NOMO-1 treated with DMSO at 0.1 percent for 48 hours (cell line): ENCODE results near the gene CAMTA1.

Experiments used
- DNase-seq: peaks from one replicate; lab custom pipeline; 2025; ENCODE audit not compliant: unreplicated experiment; lab: John Stamatoyannopoulos, UW

Gene CAMTA1

DNA sequence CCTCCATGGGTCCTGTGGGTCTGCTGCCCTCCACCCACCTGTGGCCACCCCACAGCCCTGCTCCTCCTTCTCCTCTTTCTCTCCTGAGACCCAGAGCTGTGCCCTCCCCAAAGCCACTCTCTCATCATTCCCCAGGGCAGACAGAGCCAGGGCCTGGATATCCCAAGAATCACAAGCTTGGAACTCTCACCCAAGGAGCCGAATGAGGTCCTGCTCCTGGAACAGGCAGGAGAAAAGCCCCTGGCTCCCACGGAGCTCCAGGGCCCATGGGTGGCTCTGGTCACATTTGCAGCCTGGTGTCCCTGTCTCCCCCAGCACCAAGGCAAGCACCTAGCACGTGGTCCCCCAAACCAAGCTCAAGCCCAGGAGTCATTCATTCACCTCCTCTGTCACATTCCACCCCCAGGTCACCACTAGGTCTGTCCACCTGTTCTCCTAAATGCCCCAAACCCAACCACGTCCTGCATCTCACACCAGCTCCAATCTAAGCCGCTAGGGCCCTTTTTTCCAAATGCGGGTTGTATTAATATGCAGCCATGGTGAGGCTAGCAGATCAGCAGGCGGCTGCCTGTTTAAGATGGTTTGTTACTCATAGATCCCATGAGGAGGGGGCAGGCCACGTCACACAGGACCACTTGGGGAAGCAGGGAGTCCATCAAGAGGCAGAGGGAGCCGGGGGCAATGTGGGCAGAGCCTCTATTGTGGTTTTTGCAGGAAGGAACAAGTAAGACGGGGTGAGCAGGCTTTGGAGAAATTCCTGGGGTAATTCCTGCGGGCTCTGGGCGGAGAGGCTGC lies 770.3 kb downstream of the CAMTA1 start:
- DNase-seq, result no peak

- no peak for DNase-seq
Observed at GRCh38 chr1:7557301-7557891, 772.1 kb downstream of the CAMTA1 start.

GRCh38 chr1:7558041-7558461 lies 772.8 kb downstream of the CAMTA1 start:
- DNase-seq, result no peak

- no peak for DNase-seq
Observed at GRCh38 chr1:7558481-7558880, 773.2 kb downstream of the CAMTA1 start.

DNA sequence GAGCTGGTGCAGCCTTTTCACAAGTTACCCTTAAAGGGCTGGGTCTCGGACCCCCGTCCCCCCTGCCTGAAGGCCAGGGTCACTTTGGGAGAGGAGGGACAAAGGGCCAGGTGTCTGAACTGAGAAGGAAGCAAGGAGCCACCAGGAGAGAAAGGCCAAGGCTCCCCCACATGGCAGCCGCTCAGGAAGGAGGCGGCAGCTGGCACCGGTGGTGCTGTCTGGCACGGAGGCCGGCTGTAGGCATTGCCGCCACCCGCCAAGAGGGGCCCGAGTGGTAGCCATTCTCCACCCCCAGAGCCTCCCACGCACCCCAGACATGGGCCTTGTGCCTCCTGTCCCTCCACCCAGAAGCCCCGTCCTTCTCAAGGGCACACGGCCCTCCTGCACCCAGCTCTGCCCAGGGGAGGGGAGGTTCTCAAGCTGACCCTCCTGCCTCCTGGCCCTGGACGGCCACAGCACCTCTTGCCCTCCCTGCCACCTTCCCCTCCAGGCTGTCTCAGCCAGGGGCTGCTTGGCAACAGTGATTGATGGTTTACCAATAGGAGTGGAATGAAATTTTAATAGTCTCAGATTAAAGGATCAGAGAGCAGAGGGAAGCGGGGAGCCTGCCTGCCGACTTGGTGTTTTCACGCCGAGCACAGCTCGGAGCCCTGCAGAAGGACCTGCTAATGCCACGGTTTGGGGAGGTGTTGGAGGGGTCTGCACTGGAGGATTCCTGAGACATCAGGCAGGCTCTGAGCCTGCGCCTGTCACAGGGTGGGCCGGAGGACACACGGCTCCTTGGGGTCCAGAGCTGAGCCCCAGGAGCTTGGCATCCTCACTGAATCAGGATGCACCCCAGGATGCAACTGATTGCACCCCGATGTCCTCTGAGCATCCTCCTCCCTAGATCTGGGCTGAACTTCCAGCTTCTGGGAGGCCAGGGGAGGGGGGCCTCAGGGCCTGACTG lies 773.9 kb downstream of the CAMTA1 start:
- DNase-seq, result no peak

DNA sequence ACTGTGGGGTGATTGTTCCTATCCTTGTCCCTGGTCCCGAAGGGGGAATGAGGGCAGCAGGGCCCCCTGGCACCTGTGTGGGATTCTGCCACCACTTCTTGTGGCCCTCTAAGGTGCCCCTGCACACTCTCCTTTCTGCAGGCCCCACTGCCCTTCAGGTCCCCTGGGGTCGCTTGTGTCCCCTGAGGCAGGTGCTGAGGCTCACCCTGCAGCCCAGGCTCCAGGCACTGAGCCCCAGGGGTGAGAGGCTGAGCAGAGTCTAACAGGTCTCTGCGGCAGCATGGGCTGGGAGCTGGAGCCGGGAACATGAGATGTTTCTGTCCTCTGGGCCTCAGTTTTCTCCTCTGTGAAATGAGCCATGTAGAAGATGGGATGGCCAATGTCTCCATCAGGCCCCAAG lies 774.9 kb downstream of the CAMTA1 start:
- DNase-seq, result no peak

GRCh38 chr1:7560601-7561181 lies 775.4 kb downstream of the CAMTA1 start:
- no peak for DNase-seq

DNA sequence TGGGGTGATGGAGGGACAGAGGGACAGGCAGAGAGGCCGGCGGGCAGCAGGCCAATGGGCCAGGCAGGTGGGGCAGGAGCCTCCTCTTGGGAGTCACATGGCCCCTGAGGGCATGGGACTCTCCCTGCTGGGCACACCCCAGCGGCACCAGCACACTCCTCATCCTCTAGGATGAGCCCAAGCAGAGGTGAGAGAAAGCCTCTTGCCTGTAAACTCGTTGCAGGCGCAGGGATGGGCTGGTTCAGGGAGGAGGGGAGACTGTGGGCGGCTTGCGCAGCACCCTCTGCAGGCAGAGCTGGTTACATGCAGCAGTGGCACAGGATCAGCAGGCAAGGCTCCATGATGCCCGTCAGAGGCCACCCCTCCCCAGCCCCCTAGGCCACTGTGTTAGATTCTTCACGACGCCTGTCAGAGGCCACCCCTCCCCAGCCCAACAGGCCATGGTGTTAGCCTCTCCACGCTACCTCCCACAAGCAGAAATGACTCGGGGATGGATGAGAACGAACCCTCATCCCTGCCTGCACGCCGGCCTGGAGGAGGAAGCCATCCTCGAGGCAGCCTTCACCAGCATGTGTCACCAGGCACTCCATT lies 776.2 kb downstream of the CAMTA1 start:
- no peak for DNase-seq

DNA sequence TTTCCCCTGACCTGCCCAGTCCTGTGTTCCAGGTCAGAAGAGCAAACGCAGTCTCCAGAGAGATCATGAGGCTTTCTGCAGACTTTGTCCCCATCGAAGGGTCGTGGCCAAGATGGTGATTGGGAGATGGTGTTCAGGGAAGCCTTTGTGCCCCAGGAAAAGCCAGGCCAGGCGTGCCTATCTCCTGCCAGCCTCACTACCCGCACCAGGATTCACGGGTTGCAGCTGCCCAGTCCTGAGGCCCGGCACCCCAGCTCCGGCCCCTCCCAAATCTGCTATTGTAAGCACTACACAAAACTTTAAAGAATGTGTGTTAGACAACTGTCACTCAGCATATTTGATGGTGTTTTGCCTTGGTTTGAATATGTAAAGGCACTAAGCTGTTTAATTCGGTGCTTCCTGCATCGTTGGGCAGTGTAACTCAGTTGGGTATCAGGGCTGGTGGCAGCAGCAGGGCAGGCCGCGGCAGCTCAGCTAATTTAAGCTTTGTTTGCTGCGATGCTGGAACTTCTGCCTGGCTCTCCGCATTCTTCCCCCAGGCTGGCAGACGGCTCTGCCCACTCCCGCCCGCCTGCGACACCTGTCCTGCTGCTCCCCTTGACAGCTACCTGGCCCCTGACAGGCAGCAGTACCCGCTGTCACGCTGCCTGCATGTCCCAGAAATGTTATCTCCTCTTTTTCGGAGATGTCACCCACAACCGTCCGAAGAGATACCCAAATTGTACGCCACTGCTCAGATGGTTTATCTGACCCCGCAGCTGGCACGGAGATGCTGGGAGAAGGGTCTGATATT lies 776.9 kb downstream of the CAMTA1 start:
- no peak for DNase-seq

GRCh38 chr1:7562729-7563605 lies 777.7 kb downstream of the CAMTA1 start:
- no peak for DNase-seq

- DNase-seq, result no peak
Observed at GRCh38 chr1:7564137-7564536, 778.9 kb downstream of the CAMTA1 start.

DNA sequence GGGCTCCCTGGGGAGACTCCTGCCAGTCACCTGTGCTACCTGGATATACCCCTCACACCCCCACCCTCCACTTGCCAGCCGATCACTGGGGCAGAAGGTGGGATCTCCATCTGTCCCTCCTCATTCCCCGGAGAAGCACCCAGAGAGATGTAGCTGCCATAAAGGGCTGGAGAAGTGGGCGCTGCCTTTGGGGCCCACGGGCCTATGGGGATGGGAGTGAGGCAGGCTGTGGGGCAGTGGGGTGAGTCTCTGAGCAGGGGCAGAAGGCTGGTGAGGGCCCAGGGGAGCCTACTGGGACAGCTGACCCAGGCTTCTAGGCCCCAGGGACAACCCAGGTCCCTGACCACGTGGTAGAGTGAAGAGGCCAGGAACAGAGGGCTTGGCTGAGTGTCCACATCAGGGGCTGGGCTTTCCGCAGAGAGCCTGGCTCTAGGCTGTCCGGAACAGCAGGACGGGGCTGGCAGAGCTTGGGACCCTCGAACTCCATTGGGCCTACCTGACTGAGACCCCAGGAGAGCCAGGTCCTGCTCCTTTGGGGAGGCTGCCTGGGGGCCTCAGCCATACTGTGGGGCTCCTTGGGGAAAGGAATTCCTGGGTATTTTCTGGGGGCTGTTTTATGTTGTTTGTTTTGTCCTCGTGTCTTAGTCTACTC lies 780.0 kb downstream of the CAMTA1 start:
- no peak for DNase-seq

DNA sequence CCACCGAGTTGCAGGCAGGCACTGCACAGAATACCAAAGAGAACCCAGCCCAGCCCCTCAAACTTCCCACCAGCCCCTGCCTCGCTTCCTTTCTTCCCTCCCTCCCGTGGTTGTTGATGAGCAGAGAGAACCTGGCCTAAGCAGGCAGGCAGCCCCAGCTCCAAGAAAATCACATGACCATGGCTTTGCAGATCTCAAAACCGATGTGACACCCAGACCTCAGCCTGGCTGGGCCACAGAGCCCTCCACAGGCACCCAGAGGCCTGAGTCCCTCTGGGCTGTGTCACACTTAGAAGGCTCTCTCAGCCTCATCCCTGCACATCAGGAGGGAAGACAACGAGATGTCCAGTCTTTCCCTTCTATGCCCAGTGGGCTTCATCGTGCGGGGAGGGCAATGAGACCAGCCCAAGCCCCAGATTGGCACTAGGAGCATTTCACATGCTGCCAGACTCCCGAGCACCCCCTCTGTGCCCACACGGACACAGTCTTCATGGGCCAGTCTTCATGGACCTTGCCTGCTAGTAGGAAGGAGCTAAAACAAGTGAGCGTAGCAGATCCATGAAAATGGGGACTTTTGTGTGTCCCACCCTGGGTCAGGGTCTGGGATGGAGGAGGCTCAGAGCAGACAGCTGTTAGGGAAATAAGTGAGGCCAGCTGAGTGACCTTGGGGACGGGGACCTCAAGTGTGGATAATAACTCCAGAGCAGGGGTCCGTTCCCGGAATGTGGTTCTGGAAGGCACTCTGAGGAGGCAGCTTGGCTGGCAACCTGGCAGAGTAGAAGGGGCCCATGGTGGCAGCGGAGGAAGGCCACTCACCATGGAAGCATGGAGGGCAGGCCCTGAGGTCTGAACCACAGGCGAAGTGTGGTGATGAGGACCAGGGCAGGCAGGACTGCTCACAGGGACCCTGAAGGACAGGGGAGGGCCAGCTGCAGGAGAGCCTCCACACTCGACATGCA lies 781.4 kb downstream of the CAMTA1 start:
- DNase-seq, result no peak

GRCh38 chr1:7567376-7567775 lies 782.1 kb downstream of the CAMTA1 start:
- DNase-seq, result no peak

GRCh38 chr1:7568053-7568452 lies 782.8 kb downstream of the CAMTA1 start:
- DNase-seq, result no peak

DNA sequence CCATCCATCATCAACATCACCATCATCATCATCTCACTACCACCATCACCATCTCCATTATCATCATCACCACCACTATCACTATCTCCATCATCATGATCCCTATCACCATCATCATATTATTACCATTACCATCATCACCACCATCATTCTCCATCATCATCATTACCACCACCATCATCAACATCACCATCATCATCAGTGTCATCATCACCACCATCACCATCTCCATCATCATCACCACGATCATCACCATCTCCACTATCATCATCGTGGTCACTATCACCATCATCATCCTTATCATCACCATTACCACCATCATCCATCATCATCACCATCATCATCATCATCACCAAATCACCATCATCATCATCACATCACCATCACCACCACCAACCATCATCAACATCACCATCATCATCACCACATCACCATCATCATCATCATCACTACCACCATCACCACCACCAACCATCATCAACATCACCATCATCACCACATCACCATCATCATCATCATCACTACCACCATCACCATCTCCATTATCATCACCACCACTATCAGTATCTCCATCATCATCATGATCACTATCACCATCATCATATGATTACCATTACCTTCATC lies 783.8 kb downstream of the CAMTA1 start:
- DNase-seq, result no peak

- no peak for DNase-seq
Observed at GRCh38 chr1:7570311-7570710, 785.1 kb downstream of the CAMTA1 start.
